Testis (tissue), 3 donors: Measurements from ENCODE around the gene CCDC57. TPM values are rescaled to one million over a fixed set of nuclear protein-coding genes. Genes with fewer than 3 reads are reported as not detected.

Experiments
- DNase-seq: peaks from one replicate; pipeline ENCODE4 v3.0.0-alpha.2; 2019
- H3K27ac ChIP-seq, 2 donors: fragments of 200-600 bp; sonication (generic); one replicate each; pipeline ENCODE4 v1.5.1; 2019
- H3K27me3 ChIP-seq: fragments of 200-600 bp; sonication (generic); one replicate; pipeline ENCODE4 v1.5.1; 2019
- H3K36me3 ChIP-seq: fragments of 200-600 bp; sonication (generic); one replicate; pipeline ENCODE4 v1.5.1; 2017; ENCODE audit warnings: low read depth; ENCODE audit errors: missing control alignments
- H3K4me1 ChIP-seq: fragments of 200-600 bp; sonication (generic); one replicate; pipeline ENCODE4 v1.5.1; 2019
- H3K4me3 ChIP-seq, 2 donors: fragments of 200-600 bp; sonication (generic); one replicate each; pipeline ENCODE4 v1.5.1; 2017 to 2019
- H3K9me3 ChIP-seq: fragments of 200-600 bp; sonication (generic); one replicate; pipeline ENCODE4 v1.5.1; 2017
- POLR2A ChIP-seq: fragments of 450-650 bp; IDR thresholded peaks from one replicate; pipeline ENCODE4 v1.6.1; 2017; ENCODE audit warnings: antibody characterized with exemption, mild to moderate bottlenecking, moderate library complexity
- WGBS, 2 donors: methylation state at CpG; one replicate each; pipeline ENCODE4 v1.1.5; 2018; 5-methylcytosine and 5-hydroxymethylcytosine counted together
- intact Hi-C: fragments of 100-400 bp; cut with DNase I; formaldehyde crosslinking; loops from one replicate; pipeline ENCODE4 v1.15.1; 2023; ENCODE audit warnings: low total_unique reads
- polyA plus RNA-seq: library from polyadenylated mRNA; stranded (reverse); fragments of 350-450 nt; fragmentation: Illumina TruSeq; extraction: RNeasy Lipid Tissue Mini Kit (QIAGEN cat#74804); gene quantifications from one replicate; pipeline ENCODE4 v1.2.3, GENCODE V29; 2014; ENCODE audit warnings: low read depth, low replicate concordance; ENCODE audit not compliant: insufficient read depth
- total RNA-seq, 2 donors: library from RNA; depleted of rRNA; stranded (reverse); fragments of >200 nt; gene quantifications; one replicate each; pipeline ENCODE4 v1.2.3, GENCODE V29; 2016
- TF ChIP-seq, protein P1 (sequence below), 3 experiments: fragments of 450-650 bp in 2 of 3; fragments of 200-600 bp in 1 of 3; sonication (generic) in 1 of 3; IDR thresholded peaks; one replicate each; pipeline ENCODE4 v1.5.1; 2016 to 2019; ENCODE audit warnings: antibody characterized with exemption in 3 of 3, mild to moderate bottlenecking in 2 of 3, moderate library complexity in 1 of 3

The CCDC57 gene
- total and polyA plus RNA-seq, 3 donors from 2014 or later = 61.3 to 111 (median 71.8) TPM

DNA sequence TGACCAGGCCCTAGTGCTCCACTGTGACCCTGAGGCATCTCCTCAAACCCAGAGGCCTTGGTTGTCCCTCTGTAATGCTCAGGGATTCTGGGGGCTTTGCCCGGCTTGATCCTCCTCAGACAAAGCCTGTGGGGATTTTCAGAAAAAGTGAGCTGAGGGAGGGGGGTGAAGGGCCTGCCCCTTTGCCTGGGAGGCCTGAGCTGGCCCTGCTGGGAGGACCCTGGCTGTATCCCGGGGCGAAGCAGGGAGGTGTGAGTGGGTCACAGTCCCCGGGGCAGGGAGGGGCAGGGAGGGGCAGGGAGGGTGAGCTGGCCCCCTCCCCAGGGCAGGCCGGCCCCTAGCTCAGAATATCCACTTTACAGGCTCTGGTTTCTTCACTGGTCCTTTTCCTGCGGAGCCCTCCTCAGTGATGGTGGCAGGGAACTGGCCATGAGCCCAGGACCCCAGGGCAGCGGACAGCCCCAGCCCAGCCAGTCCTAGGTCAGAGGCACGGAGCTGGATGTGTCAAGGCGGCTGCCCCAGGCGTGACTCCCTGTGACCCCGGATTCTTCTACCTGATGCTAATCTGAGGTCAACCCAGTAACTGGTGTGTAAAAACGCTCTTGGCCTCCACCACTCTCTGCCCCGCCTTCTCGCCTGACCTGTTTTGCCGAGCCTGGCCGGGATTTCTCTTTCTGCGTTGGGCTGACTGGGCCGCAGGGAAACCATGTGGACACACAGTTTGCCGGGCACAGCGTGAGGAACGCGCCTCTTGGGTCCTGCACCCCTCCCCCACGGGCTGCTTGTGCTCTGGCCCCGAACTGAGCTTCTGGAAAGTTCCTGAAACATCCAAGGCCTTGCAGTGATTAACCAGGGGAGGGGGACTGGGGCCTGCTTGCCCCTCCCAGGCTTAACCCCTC is 108.8 kb downstream of the CCDC57 start:
- intact Hi-C loops = no loop called here
- WGBS, 2 donors = 55 to 63% methylated on average over 16 to 24 of the region's 24 CpGs
- DNase-seq = peak; percentile 85
- no peaks in the 10 kb centered on the region for H3K36me3 ChIP-seq
- H3K27ac ChIP-seq = peak overlapping the region; percentile 74 to 91
- no peaks in the 10 kb centered on the region for H3K9me3 ChIP-seq
- peaks cover 53% of the 10 kb centered on the region for H3K4me1 ChIP-seq
- H3K4me3 ChIP-seq = no peak overlapping the region
- TF ChIP-seq, protein P1, sequence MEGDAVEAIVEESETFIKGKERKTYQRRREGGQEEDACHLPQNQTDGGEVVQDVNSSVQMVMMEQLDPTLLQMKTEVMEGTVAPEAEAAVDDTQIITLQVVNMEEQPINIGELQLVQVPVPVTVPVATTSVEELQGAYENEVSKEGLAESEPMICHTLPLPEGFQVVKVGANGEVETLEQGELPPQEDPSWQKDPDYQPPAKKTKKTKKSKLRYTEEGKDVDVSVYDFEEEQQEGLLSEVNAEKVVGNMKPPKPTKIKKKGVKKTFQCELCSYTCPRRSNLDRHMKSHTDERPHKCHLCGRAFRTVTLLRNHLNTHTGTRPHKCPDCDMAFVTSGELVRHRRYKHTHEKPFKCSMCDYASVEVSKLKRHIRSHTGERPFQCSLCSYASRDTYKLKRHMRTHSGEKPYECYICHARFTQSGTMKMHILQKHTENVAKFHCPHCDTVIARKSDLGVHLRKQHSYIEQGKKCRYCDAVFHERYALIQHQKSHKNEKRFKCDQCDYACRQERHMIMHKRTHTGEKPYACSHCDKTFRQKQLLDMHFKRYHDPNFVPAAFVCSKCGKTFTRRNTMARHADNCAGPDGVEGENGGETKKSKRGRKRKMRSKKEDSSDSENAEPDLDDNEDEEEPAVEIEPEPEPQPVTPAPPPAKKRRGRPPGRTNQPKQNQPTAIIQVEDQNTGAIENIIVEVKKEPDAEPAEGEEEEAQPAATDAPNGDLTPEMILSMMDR (IDR thresholded peaks at IDR 0.05) = no peak
- TF ChIP-seq POLR2A = no peak
- no peaks in the 10 kb centered on the region for H3K27me3 ChIP-seq

DNA sequence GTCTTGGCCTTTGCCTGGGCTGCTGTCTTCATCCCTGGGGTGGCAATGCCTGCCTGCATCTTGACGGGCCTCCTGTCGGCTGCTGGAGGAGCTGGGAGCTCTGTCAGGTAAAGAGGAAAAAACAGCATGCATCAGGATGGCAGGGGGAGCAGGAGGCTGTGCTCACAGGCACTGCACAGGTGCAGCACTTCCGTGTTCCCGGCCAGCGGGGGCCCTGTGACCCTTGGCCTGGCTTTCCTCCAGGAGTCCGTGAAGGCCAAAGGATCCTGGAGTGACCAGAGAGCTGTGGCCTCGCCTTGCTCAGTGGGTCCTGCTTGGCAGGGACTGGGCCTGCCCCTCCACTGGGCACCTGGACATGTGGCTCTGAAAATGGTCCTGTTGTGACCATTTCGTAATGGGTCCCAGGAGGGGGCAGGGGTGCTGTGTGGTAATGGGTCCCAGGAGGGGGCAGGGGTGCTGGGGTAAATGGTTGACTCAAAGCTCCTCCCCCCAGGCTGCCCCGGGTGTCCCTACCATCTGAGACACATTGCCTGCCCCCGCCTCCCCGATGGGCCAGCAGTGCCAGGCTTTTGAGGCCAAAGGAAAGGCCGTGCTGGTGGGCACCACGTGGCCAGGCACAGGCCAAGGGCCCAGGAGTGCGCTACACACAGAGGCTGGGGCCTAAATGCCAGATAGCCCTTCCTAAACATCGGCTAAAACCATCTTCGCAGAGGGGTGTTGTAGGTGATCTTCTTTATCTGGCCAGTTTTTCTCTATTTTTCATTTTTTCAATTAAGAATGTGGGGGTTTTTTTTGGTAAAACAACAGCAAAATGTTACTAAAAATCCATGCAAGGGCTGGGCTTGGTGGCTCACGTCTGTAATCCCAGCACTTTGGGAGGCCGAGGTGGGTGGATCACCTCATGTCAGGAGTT is 110.6 kb downstream of the CCDC57 start:
- H3K36me3 ChIP-seq = no peaks in the 10 kb centered on the region
- intact Hi-C loops = no loop called here
- no peak for DNase-seq

DNA sequence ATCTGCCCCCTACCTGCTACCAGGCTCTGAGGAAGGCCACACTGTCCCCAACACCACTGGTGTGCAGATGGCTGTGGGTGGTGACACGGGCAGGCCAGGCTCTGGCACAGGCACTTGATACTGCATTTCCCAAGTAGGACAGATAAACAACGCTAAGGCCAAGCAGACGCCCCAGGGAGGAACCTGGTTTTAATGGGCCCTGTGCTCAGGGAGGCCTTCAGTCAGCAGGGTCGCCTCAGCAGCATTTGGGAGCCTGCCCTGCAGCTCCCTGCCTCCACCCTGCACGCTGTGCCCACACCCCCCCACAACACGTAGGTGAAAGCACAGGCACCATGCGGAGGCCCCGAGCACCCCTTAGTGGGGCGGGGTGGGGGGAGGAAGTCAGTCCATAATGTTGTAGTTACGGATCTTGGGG is 111.3 kb downstream of the CCDC57 start:
- Histone ChIP-seq H3K9me3 (no peaks in the 10 kb centered on the region), H3K4me1 (peaks cover 48% of the 10 kb centered on the region), H3K4me3 (no peak overlapping the region), H3K27me3 (no peaks in the 10 kb centered on the region), H3K27ac (peak overlapping the region; percentile 35 to 61), H3K36me3 (no peaks in the 10 kb centered on the region)
- peak; percentile 49 for DNase-seq
- 20 to 56% methylated on average over 2 to 10 of the region's 10 CpGs for WGBS, 2 donors
- TF ChIP-seq POLR2A = no peak
- TF ChIP-seq, protein P1 (IDR thresholded peaks at IDR 0.05) = no peak
- intact Hi-C loops = no loop called here

More for the DNA sequence above, 110.6 kb downstream of the CCDC57 start:
- peak overlapping the region; percentile 35 to 61 for H3K27ac ChIP-seq
- 66 to 79% methylated on average over 8 to 18 of the region's 18 CpGs for WGBS, 2 donors
- no peak overlapping the region for H3K4me3 ChIP-seq
- H3K9me3 ChIP-seq = no peaks in the 10 kb centered on the region
- peaks cover 52% of the 10 kb centered on the region for H3K4me1 ChIP-seq
- no peak for TF ChIP-seq POLR2A
- TF ChIP-seq, protein P1 (IDR thresholded peaks at IDR 0.05) = no peak
- H3K27me3 ChIP-seq = no peaks in the 10 kb centered on the region

DNA sequence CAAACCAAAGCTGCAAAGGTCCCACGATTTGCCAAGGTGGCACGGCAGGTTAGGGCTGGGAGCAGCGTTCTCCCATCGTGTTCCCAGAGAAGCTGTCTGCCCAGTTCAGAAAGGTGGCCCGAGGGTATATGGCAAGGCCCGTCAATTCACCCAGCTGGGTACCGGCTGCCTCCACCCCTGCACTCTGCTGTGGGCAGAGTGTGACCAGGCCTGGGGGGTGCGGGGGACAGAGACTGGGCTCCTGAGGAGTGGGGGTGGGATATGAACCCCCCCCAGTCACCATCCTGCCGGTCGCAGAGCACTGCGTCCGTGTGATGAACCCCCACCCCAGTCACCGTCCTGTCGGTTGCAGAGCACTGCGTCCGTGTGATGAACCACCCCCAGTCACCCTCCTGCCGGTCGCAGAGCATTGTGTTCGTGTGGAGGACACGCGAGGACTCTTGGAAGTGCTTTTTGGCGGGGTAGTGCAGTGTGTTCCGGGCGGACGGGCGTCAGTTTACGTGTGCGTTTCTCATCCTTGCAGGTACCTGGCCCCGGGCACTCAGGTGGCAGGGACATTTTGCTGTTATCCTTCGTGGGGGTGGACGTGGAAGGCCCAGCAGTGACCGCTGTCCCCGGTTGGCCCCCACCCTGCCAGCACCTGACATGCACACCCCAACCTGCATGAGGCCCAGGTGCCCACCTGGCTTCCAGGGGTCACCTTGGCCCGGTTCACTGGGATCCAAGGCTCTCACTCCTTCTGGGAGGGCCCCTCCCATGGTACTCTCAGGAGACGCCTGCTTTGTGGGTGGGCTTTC is 111.9 kb downstream of the CCDC57 start:
- peak overlapping the region; percentile 84 to 95 for H3K27ac ChIP-seq
- H3K4me1 ChIP-seq = peaks cover 42% of the 10 kb centered on the region
- intact Hi-C loops = no loop called here
- H3K9me3 ChIP-seq = no peaks in the 10 kb centered on the region
- WGBS, 2 donors = 72 to 80% methylated on average over 10 to 35 of the region's 35 CpGs
- no peaks in the 10 kb centered on the region for H3K36me3 ChIP-seq
- no peak for DNase-seq
- no peak overlapping the region for H3K4me3 ChIP-seq
- no peaks in the 10 kb centered on the region for H3K27me3 ChIP-seq
- TF ChIP-seq, protein P1 (IDR thresholded peaks at IDR 0.05) = no peak
- TF ChIP-seq POLR2A = no peak
